ENCODE data around the gene PUDP. TPM values are rescaled to one million over a fixed set of nuclear protein-coding genes. Genes with fewer than 3 reads are reported as not detected.

PUDP gene
- total and polyA plus RNA-seq, 2 donors = 7.9 to 18.8 TPM

GRCh38 chrX:7068939-7069367 is 79.0 kb downstream of the PUDP start:
- Histone ChIP-seq H3K9me3 (ENCODE audit: control insufficient read depth in 2 of 2, insufficient read depth in 1 of 2, low read length in 1 of 2) (peaks cover 0 to 11% of the 10 kb centered on the region in 2 donors), H3K36me3 (ENCODE audit: control insufficient read depth in 2 of 2, insufficient read depth in 2 of 2, low read length in 1 of 2) (peaks cover 0 to 47% of the 10 kb centered on the region in 2 donors), H3K4me3 (ENCODE audit: low read length in 2 of 2) (peak overlapping the region in 1 of 2 donors; percentile 1), H3K27me3 (ENCODE audit: control insufficient read depth in 2 of 2, insufficient read depth in 1 of 2, low read length in 1 of 2) (no peaks in the 10 kb centered on the region), H3K4me1 (ENCODE audit: control insufficient read depth in 2 of 2, insufficient read depth in 2 of 2, low read length in 2 of 2) (peaks cover 11 to 77% of the 10 kb centered on the region in 2 donors), H3K27ac (ENCODE audit: low read depth in 1 of 2, low read length in 1 of 2) (peak overlapping the region in 1 of 2 donors; percentile 94)
- 3% methylated on average over 10 of the region's 10 CpGs for WGBS
- peak in 4 of 9 donors; percentile 59 to 88 (median 70) for DNase-seq (ENCODE audit: low read depth in 6 of 9, low spot score in 9 of 9)

GRCh38 chrX:7067256-7067655 is 80.7 kb downstream of the PUDP start:
- H3K4me1 ChIP-seq (ENCODE audit: control insufficient read depth in 2 of 2, insufficient read depth in 2 of 2, low read length in 2 of 2) = peaks cover 13 to 80% of the 10 kb centered on the region in 2 donors
- DNase-seq (ENCODE audit: low read depth in 6 of 9, low spot score in 9 of 9) = peak in 1 of 9 donors; percentile 63
- H3K27me3 ChIP-seq (ENCODE audit: control insufficient read depth in 2 of 2, insufficient read depth in 1 of 2, low read length in 1 of 2) = no peaks in the 10 kb centered on the region
- peaks cover 0 to 40% of the 10 kb centered on the region in 2 donors for H3K36me3 ChIP-seq (ENCODE audit: control insufficient read depth in 2 of 2, insufficient read depth in 2 of 2, low read length in 1 of 2)
- peak overlapping the region; percentile 25 to 94 for H3K27ac ChIP-seq (ENCODE audit: low read depth in 1 of 2, low read length in 1 of 2)
- no peak overlapping the region for H3K4me3 ChIP-seq (ENCODE audit: low read length in 2 of 2)
- peaks cover 0 to 14% of the 10 kb centered on the region in 2 donors for H3K9me3 ChIP-seq (ENCODE audit: control insufficient read depth in 2 of 2, insufficient read depth in 1 of 2, low read length in 1 of 2)
- WGBS = 34% methylated on average over 7 of the region's 7 CpGs

GRCh38 chrX:7065473-7065872 is 82.5 kb downstream of the PUDP start:
- WGBS = 95% methylated on average over 8 of the region's 8 CpGs
- Histone ChIP-seq H3K4me1 (ENCODE audit: control insufficient read depth in 2 of 2, insufficient read depth in 2 of 2, low read length in 2 of 2) (peaks cover 10 to 81% of the 10 kb centered on the region in 2 donors), H3K4me3 (ENCODE audit: low read length in 2 of 2) (no peak overlapping the region), H3K36me3 (ENCODE audit: control insufficient read depth in 2 of 2, insufficient read depth in 2 of 2, low read length in 1 of 2) (peaks cover 0 to 48% of the 10 kb centered on the region in 2 donors), H3K27me3 (ENCODE audit: control insufficient read depth in 2 of 2, insufficient read depth in 1 of 2, low read length in 1 of 2) (no peaks in the 10 kb centered on the region), H3K27ac (ENCODE audit: low read depth in 1 of 2, low read length in 1 of 2) (peak overlapping the region in 1 of 2 donors; percentile 27), H3K9me3 (ENCODE audit: control insufficient read depth in 2 of 2, insufficient read depth in 1 of 2, low read length in 1 of 2) (peaks cover 0 to 17% of the 10 kb centered on the region in 2 donors)
- DNase-seq (ENCODE audit: low read depth in 6 of 9, low spot score in 9 of 9) = no peak

DNA sequence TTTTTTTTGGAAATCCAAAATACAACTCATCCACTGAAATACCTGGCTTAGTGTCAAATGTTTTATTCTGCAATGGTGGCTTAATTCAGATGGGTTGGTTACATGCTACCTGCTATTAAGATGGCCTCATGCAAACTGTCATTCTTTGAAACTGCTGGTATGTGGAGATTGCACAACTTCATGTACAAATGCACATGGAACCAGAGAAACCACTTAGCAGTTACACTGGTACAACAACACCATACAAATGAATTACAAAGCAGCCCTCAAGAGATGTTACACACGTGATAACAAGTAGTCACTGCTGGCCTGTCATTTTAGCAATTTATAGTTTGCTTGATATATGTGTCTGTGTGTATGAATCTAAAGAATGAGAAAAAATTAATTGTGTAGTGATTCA is 85.0 kb downstream of the PUDP start:
- DNase-seq (ENCODE audit: low read depth in 6 of 9, low spot score in 9 of 9) = no peak
- no peak overlapping the region for H3K27ac ChIP-seq (ENCODE audit: low read depth in 1 of 2, low read length in 1 of 2)
- no peaks in the 10 kb centered on the region for H3K27me3 ChIP-seq (ENCODE audit: control insufficient read depth in 2 of 2, insufficient read depth in 1 of 2, low read length in 1 of 2)
- 37% methylated on average over 1 of the region's 1 CpG for WGBS
- H3K9me3 ChIP-seq (ENCODE audit: control insufficient read depth in 2 of 2, insufficient read depth in 1 of 2, low read length in 1 of 2) = peaks cover 0 to 17% of the 10 kb centered on the region in 2 donors
- H3K4me1 ChIP-seq (ENCODE audit: control insufficient read depth in 2 of 2, insufficient read depth in 2 of 2, low read length in 2 of 2) = peaks cover 4 to 78% of the 10 kb centered on the region in 2 donors
- H3K36me3 ChIP-seq (ENCODE audit: control insufficient read depth in 2 of 2, insufficient read depth in 2 of 2, low read length in 1 of 2) = peaks cover 0 to 63% of the 10 kb centered on the region in 2 donors
- H3K4me3 ChIP-seq (ENCODE audit: low read length in 2 of 2) = no peak overlapping the region

DNA sequence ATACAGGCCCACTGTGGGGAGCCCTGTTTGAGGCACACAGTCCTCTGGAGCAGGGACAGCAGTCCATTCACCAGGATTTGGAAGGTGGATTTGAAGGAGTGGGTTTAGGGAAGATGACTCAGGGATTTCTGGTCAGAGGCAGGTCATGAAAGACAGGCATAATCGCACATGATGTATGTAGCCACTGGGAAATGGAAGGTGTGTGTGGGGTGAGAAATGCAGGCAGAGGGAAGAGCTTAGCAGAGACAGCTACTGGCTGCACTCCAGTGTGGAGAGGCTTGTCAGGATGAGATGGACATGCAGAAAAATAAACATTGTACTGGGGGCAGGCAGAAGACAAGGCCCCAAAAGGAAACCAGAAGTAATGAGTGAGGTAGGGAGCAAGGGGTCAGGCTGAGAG is 85.7 kb downstream of the PUDP start:
- Histone ChIP-seq H3K9me3 (ENCODE audit: control insufficient read depth in 2 of 2, insufficient read depth in 1 of 2, low read length in 1 of 2) (peaks cover 0 to 16% of the 10 kb centered on the region in 2 donors), H3K27ac (ENCODE audit: low read depth in 1 of 2, low read length in 1 of 2) (peak overlapping the region in 1 of 2 donors; percentile 36), H3K4me3 (ENCODE audit: low read length in 2 of 2) (no peak overlapping the region), H3K4me1 (ENCODE audit: control insufficient read depth in 2 of 2, insufficient read depth in 2 of 2, low read length in 2 of 2) (peaks cover 4 to 78% of the 10 kb centered on the region in 2 donors), H3K36me3 (ENCODE audit: control insufficient read depth in 2 of 2, insufficient read depth in 2 of 2, low read length in 1 of 2) (peaks cover 0 to 65% of the 10 kb centered on the region in 2 donors), H3K27me3 (ENCODE audit: control insufficient read depth in 2 of 2, insufficient read depth in 1 of 2, low read length in 1 of 2) (no peaks in the 10 kb centered on the region)
- WGBS = 96% methylated on average over 1 of the region's 1 CpG
- no peak for DNase-seq (ENCODE audit: low read depth in 6 of 9, low spot score in 9 of 9)

GRCh38 chrX:7061429-7061828 is 86.5 kb downstream of the PUDP start:
- H3K4me1 ChIP-seq (ENCODE audit: control insufficient read depth in 2 of 2, insufficient read depth in 2 of 2, low read length in 2 of 2) = peaks cover 2 to 78% of the 10 kb centered on the region in 2 donors
- H3K9me3 ChIP-seq (ENCODE audit: control insufficient read depth in 2 of 2, insufficient read depth in 1 of 2, low read length in 1 of 2) = peaks cover 0 to 10% of the 10 kb centered on the region in 2 donors
- DNase-seq (ENCODE audit: low read depth in 6 of 9, low spot score in 9 of 9) = no peak
- 96% methylated on average over 2 of the region's 2 CpGs for WGBS
- H3K27ac ChIP-seq (ENCODE audit: low read depth in 1 of 2, low read length in 1 of 2) = no peak overlapping the region
- no peak overlapping the region for H3K4me3 ChIP-seq (ENCODE audit: low read length in 2 of 2)
- H3K36me3 ChIP-seq (ENCODE audit: control insufficient read depth in 2 of 2, insufficient read depth in 2 of 2, low read length in 1 of 2) = peaks cover 0 to 68% of the 10 kb centered on the region in 2 donors
- H3K27me3 ChIP-seq (ENCODE audit: control insufficient read depth in 2 of 2, insufficient read depth in 1 of 2, low read length in 1 of 2) = no peaks in the 10 kb centered on the region

GRCh38 chrX:7060444-7060843 is 87.5 kb downstream of the PUDP start:
- Histone ChIP-seq H3K27ac (ENCODE audit: low read depth in 1 of 2, low read length in 1 of 2) (peak overlapping the region in 1 of 2 donors; percentile 81), H3K9me3 (ENCODE audit: control insufficient read depth in 2 of 2, insufficient read depth in 1 of 2, low read length in 1 of 2) (peaks cover 0 to 6% of the 10 kb centered on the region in 2 donors), H3K27me3 (ENCODE audit: control insufficient read depth in 2 of 2, insufficient read depth in 1 of 2, low read length in 1 of 2) (no peaks in the 10 kb centered on the region), H3K36me3 (ENCODE audit: control insufficient read depth in 2 of 2, insufficient read depth in 2 of 2, low read length in 1 of 2) (peaks cover 0 to 67% of the 10 kb centered on the region in 2 donors), H3K4me1 (ENCODE audit: control insufficient read depth in 2 of 2, insufficient read depth in 2 of 2, low read length in 2 of 2) (peaks cover 2 to 80% of the 10 kb centered on the region in 2 donors), H3K4me3 (ENCODE audit: low read length in 2 of 2) (no peak overlapping the region)
- no peak for DNase-seq (ENCODE audit: low read depth in 6 of 9, low spot score in 9 of 9)
- 83% methylated on average over 6 of the region's 6 CpGs for WGBS

GRCh38 chrX:7059859-7060258 is 88.1 kb downstream of the PUDP start:
- H3K27me3 ChIP-seq (ENCODE audit: control insufficient read depth in 2 of 2, insufficient read depth in 1 of 2, low read length in 1 of 2) = no peaks in the 10 kb centered on the region
- DNase-seq (ENCODE audit: low read depth in 6 of 9, low spot score in 9 of 9) = no peak
- no peak overlapping the region for H3K4me3 ChIP-seq (ENCODE audit: low read length in 2 of 2)
- H3K27ac ChIP-seq (ENCODE audit: low read depth in 1 of 2, low read length in 1 of 2) = peak overlapping the region in 1 of 2 donors; percentile 81
- H3K4me1 ChIP-seq (ENCODE audit: control insufficient read depth in 2 of 2, insufficient read depth in 2 of 2, low read length in 2 of 2) = peaks cover 2 to 81% of the 10 kb centered on the region in 2 donors
- H3K36me3 ChIP-seq (ENCODE audit: control insufficient read depth in 2 of 2, insufficient read depth in 2 of 2, low read length in 1 of 2) = peaks cover 0 to 62% of the 10 kb centered on the region in 2 donors
- H3K9me3 ChIP-seq (ENCODE audit: control insufficient read depth in 2 of 2, insufficient read depth in 1 of 2, low read length in 1 of 2) = peaks cover 0 to 6% of the 10 kb centered on the region in 2 donors
- 90% methylated on average over 5 of the region's 5 CpGs for WGBS

- Histone ChIP-seq H3K9me3 (ENCODE audit: control insufficient read depth in 2 of 2, insufficient read depth in 1 of 2, low read length in 1 of 2) (peaks cover 0 to 6% of the 10 kb centered on the region in 2 donors), H3K4me1 (ENCODE audit: control insufficient read depth in 2 of 2, insufficient read depth in 2 of 2, low read length in 2 of 2) (peaks cover 7 to 86% of the 10 kb centered on the region in 2 donors), H3K36me3 (ENCODE audit: control insufficient read depth in 2 of 2, insufficient read depth in 2 of 2, low read length in 1 of 2) (peaks cover 0 to 61% of the 10 kb centered on the region in 2 donors), H3K27me3 (ENCODE audit: control insufficient read depth in 2 of 2, insufficient read depth in 1 of 2, low read length in 1 of 2) (no peaks in the 10 kb centered on the region), H3K27ac (ENCODE audit: low read depth in 1 of 2, low read length in 1 of 2) (peak overlapping the region in 1 of 2 donors; percentile 81), H3K4me3 (ENCODE audit: low read length in 2 of 2) (no peak overlapping the region)
- peak in 1 of 9 donors; percentile 78 for DNase-seq (ENCODE audit: low read depth in 6 of 9, low spot score in 9 of 9)
- WGBS = 58% methylated on average over 12 of the region's 12 CpGs
Observed at GRCh38 chrX:7059214-7059838, 88.6 kb downstream of the PUDP start.

All from thymus (tissue), 11 donors.